ENCODE data around the gene LRG1.

The LRG1 gene

DNA sequence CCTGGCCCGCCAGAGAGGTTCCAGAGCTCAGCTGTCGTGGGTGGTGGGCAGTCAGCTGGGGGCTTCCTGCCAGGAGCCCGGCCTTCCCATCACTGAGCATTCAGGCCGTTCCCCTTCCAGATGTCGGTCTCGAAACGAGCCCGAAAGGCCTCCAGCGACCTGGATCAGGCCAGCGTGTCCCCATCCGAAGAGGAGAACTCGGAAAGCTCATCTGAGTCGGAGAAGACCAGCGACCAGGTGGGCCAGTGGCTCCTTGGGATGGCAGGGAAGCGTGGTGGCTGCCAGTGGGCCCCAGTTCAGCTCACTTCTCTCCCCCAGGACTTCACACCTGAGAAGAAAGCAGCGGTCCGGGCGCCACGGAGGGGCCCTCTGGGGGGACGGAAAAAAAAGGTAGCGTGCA, 48.4 kb downstream of the LRG1 start:
- DNase-seq, result no peak

DNA sequence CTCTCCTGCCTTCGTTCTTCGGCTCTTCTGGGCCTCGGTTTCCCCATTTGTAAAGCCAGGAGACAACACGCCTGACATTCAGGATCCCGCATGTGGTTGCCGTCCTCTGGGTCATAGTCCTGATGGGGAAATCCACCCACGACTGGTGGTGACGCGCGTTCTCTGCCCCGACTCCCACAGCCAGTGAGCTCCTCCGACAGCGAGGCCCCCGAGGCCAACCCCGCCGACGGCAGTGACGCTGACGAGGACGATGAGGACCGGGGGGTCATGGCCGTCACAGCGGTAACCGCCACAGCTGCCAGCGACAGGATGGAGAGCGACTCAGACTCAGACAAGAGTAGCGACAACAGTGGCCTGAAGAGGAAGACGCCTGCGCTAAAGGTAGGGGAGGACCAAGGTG, 51.3 kb downstream of the LRG1 start:
- DNase-seq, result no peak

DNA sequence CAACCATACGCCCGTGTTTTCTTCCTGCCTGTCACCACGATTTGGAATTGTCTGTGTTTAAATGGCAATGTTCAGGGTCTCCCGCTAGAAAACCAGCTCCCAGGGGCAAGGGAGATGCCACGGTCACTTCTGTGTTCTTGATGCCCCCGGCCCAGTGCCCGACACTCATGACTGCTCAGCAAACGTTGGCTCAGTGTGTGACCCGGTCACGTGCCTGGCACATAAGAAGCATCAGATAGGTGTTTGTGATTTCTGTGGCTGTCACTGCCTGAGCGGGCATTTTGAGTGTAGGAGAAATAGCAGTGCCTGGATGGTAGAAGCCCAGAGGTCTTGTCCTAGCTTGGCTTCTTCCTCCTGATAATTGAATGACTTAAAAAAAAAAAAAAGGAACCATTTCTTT, 52.3 kb downstream of the LRG1 start:
- no peak for DNase-seq

All from SW 1271 (cell line).